Lung (tissue), 16 donors: ENCODE results near the gene STARD13. TPM values are rescaled to one million over a fixed set of nuclear protein-coding genes. Genes with fewer than 3 reads are reported as not detected.

ENCODE experiments used
- ATAC-seq: fragments of 200-7000 bp; cut with Tn5 transposase; one replicate; pipeline ENCODE4 v1.9.1; 2020; ENCODE audit warnings: moderate number of reproducible peaks; ENCODE audit not compliant: insufficient read depth, low FRiP score
- DNase-seq, 3 donors: peaks; one replicate each; pipeline ENCODE4 v3.0.0-alpha.2; 2013 to 2017
- H3K27ac ChIP-seq, 2 donors: one replicate each; pipeline ENCODE4 v1.5.1; 2013; ENCODE audit warnings: mild to moderate bottlenecking in 2 of 2, moderate library complexity in 2 of 2, control low read depth in 1 of 2, inconsistent platforms in 1 of 2, low read depth in 1 of 2, low read length in 1 of 2
- H3K27me3 ChIP-seq, 3 donors: one replicate each; pipeline ENCODE4 v1.5.1; 2013; ENCODE audit warnings: low read length in 2 of 3; ENCODE audit not compliant: control insufficient read depth in 3 of 3, insufficient read depth in 3 of 3
- H3K36me3 ChIP-seq, 4 donors: one replicate each; pipeline ENCODE4 v1.5.1; 2013; ENCODE audit warnings: low read length in 4 of 4, mild to moderate bottlenecking in 1 of 4, moderate library complexity in 1 of 4; ENCODE audit not compliant: control insufficient read depth in 4 of 4, insufficient read depth in 4 of 4
- H3K4me1 ChIP-seq, 5 donors: one replicate each; pipeline ENCODE4 v1.5.1; 2013; ENCODE audit warnings: low read length in 5 of 5, mild to moderate bottlenecking in 2 of 5, moderate library complexity in 1 of 5; ENCODE audit not compliant: control insufficient read depth in 5 of 5, insufficient read depth in 5 of 5
- H3K4me3 ChIP-seq: one replicate; pipeline ENCODE4 v1.5.1; 2013; ENCODE audit warnings: mild to moderate bottlenecking, control low read depth, moderate library complexity
- H3K9ac ChIP-seq, 2 donors: one replicate each; pipeline ENCODE4 v1.5.1; 2013; ENCODE audit warnings: low read length in 2 of 2, control low read depth in 1 of 2; ENCODE audit not compliant: insufficient read depth in 1 of 2
- H3K9me3 ChIP-seq, 4 donors: one replicate each; pipeline ENCODE4 v1.5.1; 2013; ENCODE audit warnings: low read length in 3 of 4, mild to moderate bottlenecking in 1 of 4, moderate library complexity in 1 of 4; ENCODE audit not compliant: control insufficient read depth in 4 of 4, insufficient read depth in 3 of 4
- CTCF ChIP-seq: IDR thresholded peaks from 2 replicates; pipeline ENCODE4 v1.5.1; 2012; ENCODE audit warnings: mild to moderate bottlenecking; ENCODE audit errors: control extremely low read depth, extremely low read depth
- WGBS, 2 donors: extraction: QIAGEN DNeasy Blood & Tissue Kit; methylation state at CpG; one replicate each; pipeline ENCODE4 v1.1.7; 2013; 5-methylcytosine and 5-hydroxymethylcytosine counted together
- long read RNA-seq, 5 donors: transcript quantifications; one replicate each; lab custom pipeline, GENCODE V29; 2026
- polyA plus RNA-seq, 2 donors: library from polyadenylated mRNA; stranded (reverse); fragments of 200-250 nt; gene quantifications; one replicate each; pipeline ENCODE4 v1.2.1, GENCODE V29; 2013
- total RNA-seq, 2 donors: library from RNA; depleted of rRNA in 1 of 2; stranded (reverse); fragments of >200 nt in 1 of 2; gene quantifications; one replicate each; pipeline ENCODE4 v1.2.1, GENCODE V29; 2014 to 2021
- donor health status: control.
- donor health status: control.
- donor health status: Bipolar disorder and iron deficiency.
- donor health status: healthy.
- donor health status: DM: yes; HTN: yes; CAD: no.

STARD13 gene
- total RNA-seq (10 to 100 TPM; 49.5 to 91.6 TPM), polyA plus RNA-seq (1 to 10 TPM; 7.9 to 9.8 TPM)
- long read RNA-seq, donor 1, full-length matches to known transcripts: 3 of 3 reads
- long read RNA-seq, donor 1, partial matches to known transcripts: 0 of 3 reads
- long read RNA-seq, donor 1, other reads (novel, unspliced or antisense): 0 of 3 reads
- long read RNA-seq, donor 2: 0 reads
- long read RNA-seq, donor 3, full-length matches to known transcripts: 1 of 1 reads
- long read RNA-seq, donor 3, partial matches to known transcripts: 0 of 1 reads
- long read RNA-seq, donor 3, other reads (novel, unspliced or antisense): 0 of 1 reads
- long read RNA-seq, donor 4: 0 reads
- long read RNA-seq, donor 5: 0 reads

- ATAC-seq (peak; percentile 88), DNase-seq (peak; percentile 96 to 99 (median 98))
- 1% methylated on average over 20 of the region's 20 CpGs for WGBS, 2 donors
- H3K27ac ChIP-seq: peak within 1 kb of the TSS; percentile 93 to 99
- peak within 1 kb of the TSS; percentile 92 to 99 for H3K9ac ChIP-seq
- peak; percentile 12 for TF ChIP-seq CTCF
- peaks cover 0 to 22% (median 4%) of the 10 kb centered on the region in 5 donors for H3K4me1 ChIP-seq
- no peaks in the 10 kb centered on the region for H3K27me3 ChIP-seq
- no peaks in the 10 kb centered on the region for H3K36me3 ChIP-seq
- no peaks in the 10 kb centered on the region for H3K9me3 ChIP-seq
- peak within 1 kb of the TSS; percentile 79 for H3K4me3 ChIP-seq
These were observed at the start of gene STARD13 for GRCh38 chr13:33285420-33286124. TSS of gene STARD13 (minus strand) at chr13:33285755. CDS start at chr13:33285638, 117 bp downstream.

- no peak for ATAC-seq
- WGBS, 2 donors: 93 to 94% methylated on average over 7 of the region's 7 CpGs
- no peak for TF ChIP-seq CTCF
- no peaks in the 10 kb centered on the region for H3K9me3 ChIP-seq
- H3K9ac ChIP-seq: no peak overlapping the region
- H3K36me3 ChIP-seq: no peaks in the 10 kb centered on the region
- H3K27me3 ChIP-seq: no peaks in the 10 kb centered on the region
- peaks cover 0 to 8% (median 0%) of the 10 kb centered on the region in 5 donors for H3K4me1 ChIP-seq
- H3K4me3 ChIP-seq: no peak overlapping the region
- no peak overlapping the region for H3K27ac ChIP-seq
- DNase-seq: no peak
These were observed 49.3 kb upstream of the STARD13 start for GRCh38 chr13:33334831-33335230.

- ATAC-seq (no peak), DNase-seq (no peak)
- 81% methylated on average over 3 of the region's 3 CpGs for WGBS, 2 donors
- Histone ChIP-seq H3K9ac (no peak overlapping the region), H3K27ac (no peak overlapping the region), H3K9me3 (no peaks in the 10 kb centered on the region), H3K36me3 (no peaks in the 10 kb centered on the region), H3K4me3 (no peak overlapping the region), H3K4me1 (peaks cover 0 to 8% (median 0%) of the 10 kb centered on the region in 5 donors), H3K27me3 (no peaks in the 10 kb centered on the region)
- TF ChIP-seq CTCF: no peak
These were observed 46.4 kb upstream of the STARD13 start for GRCh38 chr13:33331962-33332361.
